Measurements from ENCODE around the gene CELA2B.

CELA2B gene

GRCh38 chr1:15504436-15504835 is 28.5 kb downstream of the CELA2B start:
- DNase-seq (ENCODE audit: low spot score) = no peak

GRCh38 chr1:15506831-15507230 is 30.9 kb downstream of the CELA2B start:
- in situ Hi-C loops (cut with MboI; ENCODE audit: low pct_unique_long_range_greater_than_20kb, low sequenced_read_pairs, unreplicated experiment) = no loop called here
- no peak for DNase-seq (ENCODE audit: low spot score)
- TF ChIP-seq CTCF (IDR thresholded peaks at IDR 0.05; ENCODE audit: extremely low read depth, insufficient read depth, missing control alignments) = no peak

More at GRCh38 chr1:15504436-15504835, 28.5 kb downstream of the CELA2B start:
- TF ChIP-seq CTCF (IDR thresholded peaks at IDR 0.05; ENCODE audit: extremely low read depth, insufficient read depth, missing control alignments) = no peak
- in situ Hi-C loops (cut with MboI; ENCODE audit: low pct_unique_long_range_greater_than_20kb, low sequenced_read_pairs, unreplicated experiment) = no loop called here

- DNase-seq (ENCODE audit: low spot score) = no peak
- TF ChIP-seq CTCF (IDR thresholded peaks at IDR 0.05; ENCODE audit: extremely low read depth, insufficient read depth, missing control alignments) = no peak
- in situ Hi-C loops (cut with MboI; ENCODE audit: low pct_unique_long_range_greater_than_20kb, low sequenced_read_pairs, unreplicated experiment) = no loop called here
Observed at GRCh38 chr1:15507278-15507677, 31.4 kb downstream of the CELA2B start.

GRCh38 chr1:15508700-15509487 is 33.0 kb downstream of the CELA2B start:
- no peak for TF ChIP-seq CTCF (IDR thresholded peaks at IDR 0.05; ENCODE audit: extremely low read depth, insufficient read depth, missing control alignments)
- in situ Hi-C loops (cut with MboI; ENCODE audit: low pct_unique_long_range_greater_than_20kb, low sequenced_read_pairs, unreplicated experiment) = no loop called here
- DNase-seq (ENCODE audit: low spot score) = no peak

- DNase-seq (ENCODE audit: low spot score) = no peak
- in situ Hi-C loops (cut with MboI; ENCODE audit: low pct_unique_long_range_greater_than_20kb, low sequenced_read_pairs, unreplicated experiment) = no loop called here
- TF ChIP-seq CTCF (IDR thresholded peaks at IDR 0.05; ENCODE audit: extremely low read depth, insufficient read depth, missing control alignments) = no peak
Observed at GRCh38 chr1:15509586-15509985, 33.7 kb downstream of the CELA2B start.

GRCh38 chr1:15510611-15511405 is 34.9 kb downstream of the CELA2B start:
- in situ Hi-C loops (cut with MboI; ENCODE audit: low pct_unique_long_range_greater_than_20kb, low sequenced_read_pairs, unreplicated experiment) = no loop called here
- no peak for TF ChIP-seq CTCF (IDR thresholded peaks at IDR 0.05; ENCODE audit: extremely low read depth, insufficient read depth, missing control alignments)
- no peak for DNase-seq (ENCODE audit: low spot score)

Data from GM13977 (cell line).